Suppressor macrophage treated with lipopolysaccharide for 1 hour (primary cell): ENCODE results near the gene SLC7A9.
"Not testable (repeated sequence)": the region's sequence is repeated elsewhere in the genome, so short reads cannot be mapped to it uniquely, and the experiment has no call there.

Experiments
- DNase-seq, 3 donors: peaks; one replicate each; pipeline ENCODE4 v3.0.0-alpha.2; 2020 to 2022

The SLC7A9 gene

GRCh38 chr19:32787161-32787813 is 82.3 kb downstream of the SLC7A9 start:
- DNase-seq, result not testable (repeated sequence)

DNA sequence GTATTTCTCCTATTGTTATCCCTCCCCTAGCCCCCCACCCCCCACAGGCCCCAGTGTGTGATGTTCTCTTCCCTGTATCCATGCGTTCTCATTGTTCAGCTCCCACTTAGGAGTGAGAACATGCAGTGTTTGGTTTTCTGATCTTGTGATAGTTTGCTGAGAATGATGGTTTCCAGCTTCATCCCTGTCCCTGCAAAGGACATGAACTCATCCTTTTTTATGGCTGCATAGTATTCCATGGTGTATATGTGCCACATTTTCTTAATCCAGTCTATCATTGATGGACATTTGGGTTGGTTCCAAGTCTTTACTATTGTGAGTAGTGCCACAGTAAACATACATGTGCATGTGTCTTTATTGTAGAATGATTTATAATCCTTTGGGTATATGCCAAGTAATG is 87.5 kb downstream of the SLC7A9 start:
- DNase-seq, result not testable (repeated sequence)

DNA sequence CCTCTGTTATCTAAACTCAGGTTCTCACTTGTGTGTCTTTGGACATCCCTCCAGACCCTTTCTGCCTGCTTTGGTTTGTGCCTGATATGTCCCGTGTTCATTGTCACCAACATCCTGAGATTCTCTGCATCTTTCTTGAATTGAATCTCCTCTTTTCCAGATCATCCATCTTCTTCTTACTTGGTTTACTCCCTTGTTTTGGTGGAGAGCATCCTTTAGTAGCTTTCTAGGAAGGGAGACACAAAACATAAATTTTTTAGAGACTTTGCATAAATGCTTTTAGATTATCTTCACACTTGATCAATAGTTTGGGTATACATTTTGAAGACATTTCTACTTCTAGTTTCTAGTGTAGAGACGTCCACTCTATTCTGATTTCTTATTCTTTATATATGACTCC is 88.3 kb downstream of the SLC7A9 start:
- no peak for DNase-seq
